ENCODE measurements around the gene ENTPD1.
A peak's percentile ranks its signal among the peaks of the same experiment; 100 is the strongest.

GRCh38 chr10:95864906-95865813 lies 109.2 kb downstream of the ENTPD1 start:
- TF ChIP-seq CTCF (IDR thresholded peaks at IDR 0.05; ENCODE audit: poor library complexity) (peak; percentile 77), EZH2 (IDR thresholded peaks at IDR 0.05; ENCODE audit: borderline replicate concordance) (no peak), EZH2phosphoT487 (IDR thresholded peaks at IDR 0.05; ENCODE audit: low read depth, severe bottlenecking, unreplicated experiment) (no peak)

Data from hepatocyte (in vitro differentiated cells).